Measurements from ENCODE around the gene LSR. TPM values are rescaled to one million over a fixed set of nuclear protein-coding genes. Genes with fewer than 3 reads are reported as not detected.

LSR gene
- total RNA-seq, 1 experiment from 2014 or later, result 152 TPM

- H3K23ac ChIP-seq (ENCODE audit: insufficient read length, low read depth, low read length), result no peak overlapping the region
- Mint-ChIP-seq H3K9me3 (no peaks in the 10 kb centered on the region), H3K27ac (peak overlapping the region in 1 of 3 experiments; percentile 5; a peak in 1 of 7 replicates), H3K27me3 (ENCODE audit: low read depth) (no peaks in the 10 kb centered on the region), H3K36me3 (ENCODE audit: insufficient read depth in 1 of 3, low read depth in 3 of 3) (peaks cover 35 to 77% (median 74%) of the 10 kb centered on the region in 3 experiments), H3K4me3 (no peak overlapping the region), H3K4me1 (peaks cover 0 to 2% of the 10 kb centered on the region in 2 experiments; a peak in 1 of 4 replicates)
- no peak overlapping the region for H2BK120ac ChIP-seq (ENCODE audit: low read depth, low read length, poor library complexity, severe bottlenecking)
- no peak overlapping the region for H3K9ac ChIP-seq (ENCODE audit: extremely low read depth, insufficient read length, low read length)
- H2AFZ ChIP-seq (ENCODE audit: low read length), result no peak overlapping the region
- H2BK20ac ChIP-seq (ENCODE audit: low read depth, low read length, poor library complexity, severe bottlenecking), result no peak overlapping the region
- H3K4me2 ChIP-seq (ENCODE audit: insufficient read depth, insufficient read length, low read length), result no peak overlapping the region
- H3K14ac ChIP-seq (ENCODE audit: insufficient read depth, low read length), result no peak overlapping the region
- no peak overlapping the region for H4K5ac ChIP-seq (ENCODE audit: insufficient read length, low read depth, low read length)
- DNase-seq, result no peak
- no CpG with 5 or more reads among the region's 14 CpGs for WGBS (ENCODE audit: extremely low coverage, insufficient read length, low lambda C conversion rate)
- H3T11ph ChIP-seq (ENCODE audit: low read length), result no peak overlapping the region
- no peaks in the 10 kb centered on the region for H3K23me2 ChIP-seq (ENCODE audit: insufficient read length, low read depth, low read length, poor library complexity, severe bottlenecking)
- no peaks in the 10 kb centered on the region for H4K20me1 ChIP-seq (ENCODE audit: control insufficient read depth, insufficient read depth, insufficient read length)
- H2BK12ac ChIP-seq (ENCODE audit: insufficient read length, low read depth, low read length), result no peak overlapping the region
- no peak overlapping the region for H3K18ac ChIP-seq (ENCODE audit: insufficient read length, low read depth, low read length)
- no peaks in the 10 kb centered on the region for H3K79me1 ChIP-seq (ENCODE audit: insufficient read depth, low read depth, low read length, poor library complexity, severe bottlenecking)
- H3K79me2 ChIP-seq (ENCODE audit: insufficient read depth, low read length), result no peaks in the 10 kb centered on the region
- H4K91ac ChIP-seq (ENCODE audit: insufficient read length, low read depth, low read length), result no peak overlapping the region
- no peak overlapping the region for H2AK5ac ChIP-seq (ENCODE audit: insufficient read length, low read length)
- no peaks in the 10 kb centered on the region for H3K9me3 ChIP-seq (ENCODE audit: control insufficient read depth, low read depth, low read length)
- no peak overlapping the region for H3K56ac ChIP-seq (ENCODE audit: insufficient read length, low read depth, low read length)
- no peak overlapping the region for H4K8ac ChIP-seq (replicated peaks; ENCODE audit: insufficient read length, low read depth, low read length)
- TF ChIP-seq CTCF (conservative IDR thresholded peaks at IDR 0.05), result no peak
- H2BK15ac ChIP-seq (ENCODE audit: low read depth, low read length), result no peak overlapping the region
- H3K27ac ChIP-seq (ENCODE audit: insufficient read length, low read depth, low read length), result no peak overlapping the region
- H3K4ac ChIP-seq (ENCODE audit: low read depth, low read length), result no peak overlapping the region
- no peaks in the 10 kb centered on the region for H3K27me3 ChIP-seq (ENCODE audit: insufficient read depth, low read length)
- H2BK5ac ChIP-seq (ENCODE audit: insufficient read length, low read length), result no peak overlapping the region
- no peaks in the 10 kb centered on the region for H3K4me1 ChIP-seq (ENCODE audit: insufficient read depth, low read length)
These were observed 25.0 kb downstream of the LSR start for GRCh38 chr19:35273686-35274259.
